SH-SY5Y (cell line): ENCODE data around the gene SERPINH1.

Experiments used
- GATA2 ChIP-seq: IDR thresholded peaks from 2 replicates; pipeline ENCODE4 v1.6.1; 2011; ENCODE audit warnings: mild to moderate bottlenecking, low read depth, low read length
- GATA3 ChIP-seq: IDR thresholded peaks from 2 replicates; pipeline ENCODE4 v1.6.1; 2011; ENCODE audit warnings: low read depth, mild to moderate bottlenecking, low read length, moderate library complexity

DNA sequence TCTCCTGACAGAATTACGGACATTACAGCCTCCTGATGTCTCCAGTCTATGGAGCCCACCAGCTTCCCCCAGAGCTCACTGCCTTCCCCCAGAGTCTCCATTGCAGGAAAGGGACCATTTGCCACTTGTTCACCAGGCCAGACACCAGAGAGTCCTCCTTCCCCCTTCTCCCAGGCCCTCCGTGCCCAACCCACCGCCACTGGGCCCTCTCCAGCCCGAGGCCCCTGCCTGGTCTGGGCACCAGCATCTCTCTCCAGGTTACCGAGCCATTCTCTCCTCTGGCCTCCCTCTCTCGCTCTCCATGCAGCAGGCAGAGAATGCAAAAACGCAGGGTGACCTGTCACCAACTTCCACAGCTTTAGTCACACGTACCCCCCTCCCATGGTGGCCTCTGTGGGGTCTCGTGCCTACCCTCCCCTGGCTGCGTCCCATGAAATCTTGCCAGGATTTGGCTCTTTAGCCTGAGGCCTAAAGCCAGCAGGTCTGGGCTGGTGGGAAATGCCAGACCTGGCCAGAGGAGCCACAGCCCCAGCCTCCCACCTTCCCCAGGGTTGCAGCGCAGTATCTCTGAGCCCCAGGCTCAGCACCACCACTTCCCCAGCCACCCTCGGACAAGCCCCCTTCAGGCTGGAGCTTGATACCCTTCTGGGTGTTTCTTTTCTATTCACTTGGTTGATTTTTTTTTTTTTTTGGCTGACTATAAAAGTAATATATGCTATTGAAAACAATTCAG lies 6.8 kb upstream of the SERPINH1 start:
- TF ChIP-seq GATA2: no peak
- TF ChIP-seq GATA3: no peak
